ENCODE data around the gene OBSCN.
"Not testable (repeated sequence)": the region's sequence is repeated elsewhere in the genome, so short reads cannot be mapped to it uniquely, and the experiment has no call there.

The OBSCN gene

DNA sequence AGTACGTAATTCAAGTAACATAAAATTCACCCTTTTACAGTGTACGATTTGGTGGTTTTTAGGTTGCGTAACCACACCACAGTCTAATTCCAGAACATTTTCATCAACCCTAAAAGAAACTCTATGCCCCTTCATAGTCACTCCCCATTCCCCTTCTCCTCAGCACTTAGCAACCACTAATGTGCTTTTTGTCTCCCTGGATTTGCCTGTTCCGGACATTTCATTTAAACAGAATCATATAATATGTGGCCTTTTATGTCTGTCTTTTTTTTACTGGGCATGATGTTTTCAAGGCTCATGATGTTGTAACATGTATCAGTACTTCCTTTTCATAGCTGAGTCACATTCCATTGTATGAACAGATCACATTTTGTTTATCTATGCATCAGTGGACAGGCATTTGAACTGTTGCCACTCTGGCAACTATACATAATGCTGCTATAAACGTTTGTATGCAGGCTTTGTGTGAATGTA, 20.8 kb downstream of the OBSCN start:
- DNase-seq = no peak

DNA sequence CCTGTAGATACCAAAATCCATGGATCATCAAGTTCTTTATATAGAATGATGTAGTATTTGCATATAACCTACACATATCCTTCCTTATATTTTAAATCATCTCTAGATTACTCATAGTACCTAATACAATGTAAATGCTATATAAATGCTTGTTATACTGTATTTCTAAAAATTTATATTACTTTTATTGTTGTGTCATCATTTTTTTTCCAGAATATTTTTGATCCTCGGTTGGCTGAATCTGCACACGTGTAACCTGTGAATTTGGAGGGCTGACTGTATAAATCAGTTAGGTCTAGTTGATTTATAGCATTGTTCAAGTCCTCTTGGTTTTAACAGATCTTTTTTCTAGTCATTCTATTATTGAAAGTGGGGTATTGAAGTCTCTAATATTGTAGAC, 23.3 kb downstream of the OBSCN start:
- DNase-seq = no peak

DNA sequence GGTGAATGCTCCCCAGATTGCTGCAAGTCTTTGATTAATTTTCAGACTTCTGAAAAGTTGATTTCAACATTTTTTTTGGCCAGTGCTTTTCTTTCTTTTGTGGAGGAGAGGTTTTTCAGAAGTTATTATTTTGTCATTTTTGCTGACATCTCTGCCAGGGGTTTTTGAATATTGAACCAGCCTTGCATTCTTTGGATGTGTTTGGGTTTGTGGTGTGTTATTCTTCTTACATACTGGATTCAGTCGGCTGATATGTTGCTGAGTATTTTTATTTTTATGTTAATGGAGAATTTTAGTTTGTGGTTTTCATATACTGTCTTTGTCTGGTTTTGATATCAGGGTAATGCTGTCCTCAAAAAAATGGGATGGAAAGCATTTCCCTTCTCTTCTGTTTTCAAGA, 25.3 kb downstream of the OBSCN start:
- DNase-seq = no peak

DNA sequence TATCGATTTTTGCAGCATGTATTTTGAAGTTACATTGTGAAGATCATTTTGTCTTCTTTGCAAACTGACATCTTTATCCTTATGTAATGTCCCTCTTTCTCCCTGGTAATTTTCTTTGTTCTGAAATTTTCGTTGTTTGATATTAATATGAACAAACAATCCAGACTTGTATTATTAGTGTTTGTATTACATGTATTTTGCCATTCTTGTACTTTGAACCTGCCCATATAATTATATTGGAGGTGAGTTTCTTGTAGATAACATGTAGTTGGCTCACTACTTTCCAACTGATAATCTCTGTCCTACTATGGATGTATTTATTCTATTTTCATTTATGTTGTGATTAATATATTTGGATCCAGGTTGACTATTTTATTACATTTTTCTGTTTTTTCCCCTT, 27.1 kb downstream of the OBSCN start:
- no peak for DNase-seq

DNA sequence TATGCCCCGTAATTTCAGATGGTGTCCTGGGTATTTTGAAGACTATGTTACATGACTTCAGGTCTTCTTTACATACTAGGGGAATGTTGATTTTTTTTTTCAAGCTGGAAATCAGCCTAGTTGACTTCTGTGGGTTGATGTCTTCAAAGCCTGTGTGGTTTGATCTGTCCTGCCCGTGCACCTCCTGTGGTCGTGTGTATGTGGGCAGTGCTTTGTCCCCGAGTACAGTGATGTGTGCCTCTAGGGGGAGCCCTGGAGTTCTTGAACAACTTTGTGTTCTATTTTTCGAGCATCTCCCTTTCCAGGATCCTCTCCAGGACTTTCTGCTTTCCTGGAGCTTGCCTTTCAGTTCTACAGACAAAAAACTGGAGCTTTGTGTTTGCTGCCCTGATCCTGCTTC, 28.9 kb downstream of the OBSCN start:
- DNase-seq = no peak

DNA sequence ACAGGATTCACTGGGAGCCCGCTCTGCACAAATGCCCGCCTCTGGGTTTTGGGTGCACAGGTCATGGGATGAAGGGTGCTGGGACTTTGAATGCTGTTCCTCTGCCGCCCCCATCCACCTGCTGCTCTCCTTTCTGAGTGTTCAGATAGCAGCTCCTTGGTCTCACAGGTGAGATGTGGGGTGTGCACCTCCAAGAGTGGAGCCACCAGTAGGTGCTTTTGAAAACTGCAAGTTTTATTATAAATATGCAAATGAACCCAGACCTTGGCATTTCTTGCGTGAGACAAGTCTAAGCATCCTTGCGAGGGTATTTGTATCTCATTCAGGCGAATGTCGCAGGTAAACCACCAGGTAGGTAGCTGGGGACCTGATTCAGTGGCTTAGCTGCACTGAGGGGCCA, 30.2 kb downstream of the OBSCN start:
- no peak for DNase-seq

DNA sequence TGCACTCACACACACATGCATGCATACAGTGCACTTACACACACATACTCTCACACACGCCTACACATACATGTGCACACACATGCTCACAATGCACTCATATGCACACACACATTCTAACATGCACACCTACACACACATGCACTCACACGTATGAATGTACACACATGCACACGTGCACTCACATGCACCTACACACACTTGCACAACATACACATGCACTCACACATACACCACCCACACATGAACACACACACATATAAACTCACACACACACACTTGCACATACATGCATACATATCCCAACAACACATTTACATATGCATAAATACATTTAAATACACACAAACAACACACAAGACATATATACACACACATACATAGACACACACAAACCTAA, 30.6 kb downstream of the OBSCN start:
- no peak for DNase-seq

DNA sequence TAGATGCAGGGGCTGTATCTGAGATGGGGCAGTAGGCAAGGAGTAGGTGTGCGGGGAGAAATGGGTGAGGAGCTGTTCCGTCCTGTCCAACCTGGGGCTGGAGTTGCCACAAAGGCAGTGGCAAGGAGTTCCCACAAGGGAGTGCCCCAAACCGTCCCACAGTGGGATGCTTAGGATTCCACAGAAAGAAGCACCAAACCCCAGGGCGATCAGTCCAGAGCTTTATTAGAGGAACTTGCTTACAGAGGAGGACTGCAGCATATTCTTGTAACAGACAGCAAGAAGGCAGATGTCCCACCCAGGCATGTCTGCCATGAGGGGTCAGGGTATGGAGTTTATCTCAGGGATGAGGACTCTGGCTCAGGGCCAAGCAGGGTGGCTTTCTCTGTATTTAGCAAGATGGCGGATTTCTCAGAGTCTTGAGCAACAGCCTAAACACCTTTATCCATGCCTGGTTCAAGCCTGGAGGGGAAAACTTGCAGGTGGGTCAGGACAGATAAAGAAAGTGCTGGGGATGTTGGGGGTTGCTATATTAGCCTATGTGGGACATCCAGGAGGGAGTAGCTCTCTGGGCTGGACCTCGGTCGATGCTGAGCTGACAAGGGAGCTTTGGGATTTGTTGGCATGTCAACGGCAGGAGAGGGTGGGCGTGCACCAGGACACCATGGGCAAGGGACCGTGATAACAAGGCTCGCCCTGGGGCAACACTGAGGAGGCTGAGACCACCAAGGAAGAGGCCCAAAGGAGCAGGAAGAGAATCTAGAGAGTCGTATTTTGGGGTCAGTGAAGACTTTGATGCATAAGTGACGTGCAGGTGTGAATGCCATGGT, 32.8 kb downstream of the OBSCN start:
- DNase-seq = no peak

DNA sequence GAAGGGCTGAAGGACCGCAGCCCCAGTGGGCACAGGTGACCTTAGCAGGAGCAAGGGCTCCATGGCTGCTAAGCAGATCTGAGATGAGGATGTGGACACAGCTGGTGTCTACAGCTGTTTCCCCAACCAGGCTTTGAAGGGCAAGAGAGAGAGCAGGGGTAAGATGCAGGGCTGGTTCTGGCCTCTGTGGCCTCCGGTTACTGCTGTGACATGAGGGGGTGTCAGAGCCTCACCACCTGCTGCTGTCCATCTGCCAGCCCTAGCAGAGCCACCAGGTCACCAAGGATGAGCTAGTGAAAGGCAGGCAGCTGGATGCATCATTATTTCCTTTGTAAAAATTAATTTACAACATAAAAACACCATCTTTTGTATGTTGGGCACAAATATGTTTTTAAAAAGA, 33.4 kb downstream of the OBSCN start:
- no peak for DNase-seq

DNA sequence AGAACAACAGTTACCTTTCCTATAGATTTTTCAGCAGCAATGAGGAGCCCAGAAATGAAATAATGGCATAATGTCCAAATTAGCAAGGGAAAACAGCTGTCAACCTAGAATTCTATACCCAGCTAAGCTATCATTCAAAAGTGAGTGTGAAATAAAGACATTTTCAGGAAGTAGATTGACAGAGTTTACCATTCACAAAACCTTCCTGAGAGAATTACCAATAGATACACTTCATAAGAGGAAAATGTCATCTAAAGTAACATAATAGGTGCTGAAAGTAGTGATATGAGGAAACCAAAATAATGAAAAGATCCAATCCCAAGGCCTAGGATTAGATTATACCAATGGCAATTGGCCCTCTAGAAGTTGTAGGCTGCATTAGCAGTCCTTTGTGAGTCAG, 34.6 kb downstream of the OBSCN start:
- no peak for DNase-seq

DNA sequence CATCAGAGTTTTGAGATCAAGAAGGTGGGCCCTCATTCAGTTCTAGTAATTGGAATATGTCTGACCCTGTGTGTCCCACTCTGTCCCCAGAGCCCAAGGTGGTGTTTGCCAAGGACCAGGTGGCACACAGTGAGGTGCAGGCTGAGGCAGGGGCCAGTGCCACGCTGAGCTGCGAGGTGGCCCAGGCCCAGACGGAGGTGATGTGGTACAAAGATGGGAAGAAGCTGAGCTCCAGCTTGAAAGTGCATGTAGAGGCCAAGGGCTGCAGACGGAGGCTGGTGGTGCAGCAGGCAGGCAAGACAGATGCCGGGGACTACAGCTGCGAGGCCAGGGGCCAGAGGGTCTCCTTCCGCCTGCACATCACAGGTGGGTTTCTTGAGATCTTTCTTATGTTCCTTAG, 35.2 kb downstream of the OBSCN start:
- DNase-seq = no peak

DNA sequence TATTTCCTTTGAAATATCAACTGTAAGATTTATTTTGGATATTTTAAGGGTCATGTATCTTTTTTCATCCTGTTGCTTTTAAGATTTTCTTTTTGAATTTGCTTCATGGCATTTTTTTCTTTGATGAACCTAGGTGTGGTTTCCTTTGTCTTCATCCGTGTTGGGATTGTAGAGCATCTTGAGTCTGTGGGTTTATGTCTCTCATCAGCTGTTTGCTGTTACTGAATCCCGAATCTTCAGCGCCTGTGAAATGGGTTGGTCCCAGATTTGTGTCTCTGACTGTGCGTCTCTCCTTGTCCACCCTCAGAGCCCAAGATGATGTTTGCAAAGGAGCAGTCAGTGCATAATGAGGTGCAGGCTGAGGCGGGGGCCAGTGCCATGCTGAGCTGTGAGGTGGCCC, 36.1 kb downstream of the OBSCN start:
- DNase-seq = not testable (repeated sequence)

DNA sequence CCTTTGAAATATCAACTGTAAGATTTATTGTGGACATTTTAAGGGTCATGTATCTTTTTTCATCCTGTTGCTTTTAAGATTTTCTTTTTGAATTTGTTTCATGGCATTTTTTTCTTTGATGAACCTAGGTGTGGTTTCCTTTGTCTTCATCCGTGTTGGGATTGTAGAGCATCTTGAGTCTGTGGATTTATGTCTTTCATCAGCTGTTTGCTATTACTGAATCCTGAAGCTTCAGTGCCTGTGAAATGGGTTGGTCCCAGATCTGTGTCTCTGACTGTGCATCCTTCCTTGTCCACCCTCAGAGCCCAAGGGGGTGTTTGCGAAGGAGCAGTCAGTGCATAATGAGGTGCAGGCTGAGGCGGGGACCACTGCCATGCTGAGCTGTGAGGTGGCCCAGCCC, 37.3 kb downstream of the OBSCN start:
- DNase-seq = no peak

DNA sequence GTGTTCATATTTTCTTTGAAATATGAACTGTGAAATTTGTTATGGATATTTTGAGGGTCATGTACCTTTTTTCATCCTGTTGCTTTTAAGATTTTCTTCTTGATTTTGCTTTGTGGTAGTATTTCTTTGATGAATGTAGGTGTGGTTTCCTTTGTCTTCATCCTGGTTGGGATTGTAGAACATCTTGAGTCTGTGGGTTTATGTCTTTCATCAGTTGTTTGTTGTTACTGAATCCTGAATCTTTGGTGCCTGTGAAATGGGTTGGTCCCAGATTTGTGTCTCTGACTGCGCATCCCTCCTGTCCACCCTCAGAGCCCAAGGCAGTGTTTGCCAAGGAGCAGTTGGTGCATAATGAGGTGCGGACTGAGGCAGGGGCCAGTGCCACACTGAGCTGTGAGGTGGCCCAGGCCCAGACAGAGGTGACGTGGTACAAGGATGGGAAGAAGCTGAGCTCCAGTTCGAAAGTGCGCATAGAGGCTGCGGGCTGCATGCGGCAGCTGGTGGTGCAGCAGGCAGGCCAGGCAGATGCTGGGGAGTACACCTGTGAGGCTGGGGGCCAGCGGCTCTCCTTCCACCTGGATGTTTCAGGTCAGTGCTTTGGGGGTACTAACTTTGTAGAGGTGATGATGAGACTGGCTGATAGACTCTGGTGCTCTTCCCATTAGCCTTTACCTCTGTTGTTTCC, 38.5 kb downstream of the OBSCN start:
- no peak for DNase-seq

DNA sequence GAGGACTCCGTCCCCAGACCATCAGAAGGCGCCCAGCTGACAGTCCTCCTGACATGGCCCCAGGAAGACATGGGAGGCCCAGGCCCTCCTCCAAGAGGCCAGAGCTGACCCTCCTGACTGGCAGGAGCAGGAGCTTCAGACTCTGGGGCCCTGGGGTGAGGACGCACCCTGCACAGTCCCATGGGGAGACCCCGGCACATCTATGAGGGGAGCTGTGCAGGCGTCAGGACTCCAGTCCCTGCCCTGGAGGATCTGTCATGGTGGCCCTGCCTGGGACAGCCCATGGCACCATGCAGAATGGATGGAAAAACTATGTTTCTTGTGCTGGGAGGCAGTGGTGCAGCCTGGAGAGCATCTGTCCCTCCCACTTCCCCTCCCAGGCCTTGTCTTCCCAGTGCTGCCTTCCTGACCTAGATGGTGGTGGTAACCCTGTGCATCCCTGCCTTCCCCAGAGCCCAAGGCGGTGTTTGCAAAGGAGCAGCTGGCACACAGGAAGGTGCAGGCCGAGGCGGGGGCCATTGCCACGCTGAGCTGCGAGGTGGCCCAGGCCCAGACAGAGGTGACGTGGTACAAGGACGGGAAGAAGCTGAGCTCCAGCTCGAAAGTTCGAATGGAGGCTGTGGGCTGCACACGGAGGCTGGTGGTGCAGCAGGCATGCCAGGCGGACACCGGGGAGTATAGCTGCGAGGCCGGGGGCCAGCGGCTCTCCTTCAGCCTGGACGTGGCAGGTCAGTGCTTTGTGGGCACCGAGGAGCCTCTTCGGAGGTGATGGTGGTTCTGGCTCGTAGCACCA, 41.9 kb downstream of the OBSCN start:
- no peak for DNase-seq

DNA sequence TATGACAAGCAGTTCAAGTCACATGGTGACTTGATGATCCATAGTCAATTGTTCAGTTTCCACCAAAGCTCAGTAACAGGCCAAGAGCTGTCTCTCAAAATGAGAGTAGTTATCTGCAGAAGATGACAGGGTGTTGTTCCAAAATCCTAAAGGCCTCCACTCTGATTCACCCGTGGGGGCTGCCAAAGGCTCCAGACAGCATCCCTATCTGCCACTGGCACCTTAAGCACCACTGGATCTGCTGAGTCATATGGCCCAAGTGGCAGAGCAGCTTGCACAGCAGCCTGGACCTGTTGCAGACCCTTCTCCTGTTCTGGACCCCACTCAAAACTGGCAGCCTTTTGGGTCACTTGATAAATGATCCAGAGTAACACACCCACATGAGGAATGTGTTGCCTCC, 44.6 kb downstream of the OBSCN start:
- DNase-seq = not testable (repeated sequence)

DNA sequence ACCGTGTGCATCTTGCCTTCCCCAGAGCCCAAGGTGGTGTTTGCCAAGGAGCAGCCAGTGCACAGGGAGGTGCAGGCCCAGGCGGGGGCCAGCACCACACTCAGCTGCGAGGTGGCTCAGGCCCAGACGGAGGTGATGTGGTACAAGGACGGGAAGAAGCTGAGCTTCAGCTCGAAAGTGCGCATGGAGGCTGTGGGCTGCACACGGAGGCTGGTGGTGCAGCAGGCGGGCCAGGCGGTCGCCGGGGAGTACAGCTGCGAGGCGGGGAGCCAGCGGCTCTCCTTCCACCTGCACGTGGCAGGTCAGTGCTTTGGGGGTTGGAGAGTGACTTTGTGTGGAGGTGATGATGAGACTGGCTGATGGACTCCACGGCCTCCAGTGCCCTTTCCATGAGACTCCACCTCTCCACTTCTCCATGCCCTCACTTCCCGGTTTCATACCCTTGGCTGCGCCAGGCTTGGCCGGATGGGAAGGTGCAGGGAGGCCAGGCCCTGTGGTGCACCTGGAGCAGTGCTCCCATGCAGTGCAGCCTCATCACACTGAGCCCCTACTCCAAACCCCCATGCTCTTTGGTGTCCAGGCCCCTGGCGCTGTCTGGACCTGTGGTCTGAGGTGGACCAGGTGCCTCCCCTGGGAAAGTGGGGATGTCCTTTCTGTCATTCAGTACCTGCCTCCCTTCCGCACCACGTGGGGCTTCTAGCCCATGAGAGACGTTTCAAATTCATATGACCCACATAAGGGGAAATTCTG, 49.0 kb downstream of the OBSCN start:
- no peak for DNase-seq

DNA sequence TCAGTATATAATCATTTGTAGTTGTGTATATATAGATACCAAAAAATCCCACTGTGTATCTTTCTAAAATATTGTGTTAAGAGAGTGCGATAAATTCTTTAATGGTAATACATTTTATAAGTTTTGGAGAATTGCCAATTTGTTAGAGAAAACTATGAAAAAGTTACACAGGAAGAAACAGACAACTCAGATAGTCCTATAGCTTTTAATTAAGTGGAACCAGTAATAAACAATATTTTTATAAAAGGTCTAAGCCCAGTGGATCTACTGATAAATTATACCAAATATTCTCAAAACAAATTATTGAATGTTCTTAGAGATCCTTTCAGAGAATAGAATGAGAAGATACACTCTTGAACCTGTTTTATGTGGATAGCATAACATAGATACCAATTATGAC, 50.6 kb downstream of the OBSCN start:
- no peak for DNase-seq

DNA sequence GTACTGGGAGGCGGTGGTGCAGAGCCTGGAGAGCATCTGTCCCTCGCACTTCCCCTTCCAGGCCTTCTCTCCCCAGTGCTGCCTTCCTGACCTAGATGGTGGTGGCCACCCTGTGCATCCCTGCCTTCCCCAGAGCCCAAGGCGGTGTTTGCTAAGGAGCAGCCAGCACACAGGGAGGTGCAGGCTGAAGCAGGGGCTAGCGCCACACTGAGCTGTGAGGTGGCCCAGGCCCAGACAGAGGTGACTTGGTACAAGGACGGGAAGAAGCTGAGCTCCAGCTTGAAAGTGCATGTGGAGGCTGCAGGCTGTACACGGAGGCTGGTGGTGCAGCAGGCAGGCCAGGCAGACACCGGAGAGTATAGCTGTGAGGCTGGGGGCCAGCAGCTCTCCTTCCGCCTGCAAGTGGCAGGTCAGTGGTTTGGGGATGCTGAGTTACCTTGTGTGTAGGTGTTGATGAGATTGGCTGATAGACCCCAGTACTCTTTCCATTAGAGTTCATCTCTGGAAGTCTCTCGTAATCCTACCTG, 51.6 kb downstream of the OBSCN start:
- no peak for DNase-seq

DNA sequence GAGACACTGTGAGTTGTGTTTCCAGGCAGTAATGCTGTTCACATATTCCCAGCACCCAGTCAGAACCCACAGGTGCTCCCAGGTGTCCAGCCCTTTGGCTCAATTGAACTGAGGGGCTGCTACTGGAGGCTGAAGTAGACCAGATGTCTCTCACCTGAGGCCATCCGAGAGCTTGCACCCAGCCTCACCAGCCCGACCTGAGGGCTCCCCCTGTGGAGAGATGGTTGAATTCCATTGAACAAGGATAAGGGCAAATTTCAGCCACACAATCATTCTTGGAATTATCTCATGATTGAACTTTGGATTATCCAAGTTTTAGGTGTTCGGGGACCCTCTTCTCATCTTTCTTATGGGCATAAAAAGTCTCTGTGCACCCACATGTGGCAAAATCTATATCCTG, 52.1 kb downstream of the OBSCN start:
- no peak for DNase-seq

DNA sequence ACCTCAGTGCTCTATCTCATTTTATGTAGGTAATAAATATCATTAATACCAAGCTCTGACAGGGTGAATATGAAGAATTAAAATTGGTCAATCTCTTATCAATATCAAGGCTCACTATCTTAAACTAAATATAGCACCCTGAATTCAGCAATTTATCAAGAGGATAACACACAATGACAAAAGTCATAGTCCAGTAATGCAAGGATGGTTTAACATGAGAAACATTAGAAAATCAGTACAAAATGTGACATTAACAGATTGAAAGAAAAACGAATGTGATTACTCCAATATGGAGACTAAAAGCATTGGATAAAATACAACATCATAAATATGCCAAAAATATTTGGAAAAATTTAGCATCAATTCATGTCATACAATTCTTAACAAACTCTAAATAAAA, 53.9 kb downstream of the OBSCN start:
- no peak for DNase-seq

DNA sequence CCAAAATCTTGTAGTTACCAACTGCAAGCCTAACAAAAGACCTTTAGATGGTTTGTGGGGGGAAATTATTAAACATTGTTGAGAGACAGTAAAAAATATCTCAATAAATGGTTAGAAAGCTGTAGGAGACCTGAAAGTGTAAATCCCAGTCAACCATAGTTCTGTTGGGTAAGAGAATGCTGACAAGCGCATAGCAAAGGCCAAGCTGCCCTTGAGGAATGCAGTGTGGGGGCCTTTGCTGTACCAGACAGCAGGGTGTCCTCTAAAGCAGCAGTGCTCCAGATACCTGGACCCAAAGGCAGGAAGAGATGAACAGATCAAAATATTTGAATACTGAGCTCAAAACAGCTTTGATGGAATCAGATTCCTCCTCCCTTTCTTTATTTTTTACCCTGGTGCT, 54.6 kb downstream of the OBSCN start:
- DNase-seq = no peak

DNA sequence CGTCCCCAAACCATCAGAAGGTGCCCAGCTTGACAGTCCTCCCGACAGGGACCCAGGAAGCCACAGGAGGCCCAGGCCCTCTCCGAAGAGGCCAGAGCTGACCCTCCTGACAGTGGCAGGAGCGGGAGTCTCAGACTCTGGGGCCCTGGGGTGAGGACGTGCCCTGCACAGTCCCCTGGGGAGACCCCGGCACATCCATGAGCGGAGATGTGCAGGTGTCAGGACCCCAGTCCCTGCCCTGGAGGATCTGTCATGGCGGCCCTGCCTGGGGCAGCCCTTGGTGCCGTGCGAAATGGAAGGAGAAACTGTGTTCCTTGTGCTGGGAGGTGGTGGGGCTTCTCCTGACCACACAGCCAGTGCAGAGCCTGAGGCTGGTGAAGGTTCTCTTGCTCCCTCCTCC, 55.8 kb downstream of the OBSCN start:
- no peak for DNase-seq
